DMS79 (cell line): ENCODE measurements around the gene COL4A2.
"Not testable (repeated sequence)": the region's sequence is repeated elsewhere in the genome, so short reads cannot be mapped to it uniquely, and the experiment has no call there.

Experiments used
- DNase-seq: peaks from one replicate; lab custom pipeline; 2025; lab: John Stamatoyannopoulos, UW

Gene COL4A2

DNA sequence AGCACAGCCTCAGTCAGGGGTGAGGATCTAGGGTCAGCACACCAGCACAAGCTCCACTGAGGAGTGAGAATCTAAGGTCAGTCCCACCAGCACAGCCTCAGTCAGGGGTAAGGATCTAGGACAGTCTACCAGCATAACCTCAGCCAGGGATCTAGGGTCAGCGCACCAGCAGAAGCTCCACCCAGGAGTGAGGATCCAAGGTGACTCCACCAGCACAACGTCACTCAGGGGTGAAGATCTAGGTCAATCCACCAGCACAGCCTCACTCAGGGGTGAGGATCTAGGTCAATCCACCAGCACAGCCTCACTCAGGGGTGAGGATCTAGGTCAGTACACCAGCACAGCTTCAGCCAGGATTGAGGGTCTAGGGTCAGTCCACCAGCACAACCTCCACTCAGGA, 189.9 kb downstream of the COL4A2 start:
- no peak for DNase-seq

DNA sequence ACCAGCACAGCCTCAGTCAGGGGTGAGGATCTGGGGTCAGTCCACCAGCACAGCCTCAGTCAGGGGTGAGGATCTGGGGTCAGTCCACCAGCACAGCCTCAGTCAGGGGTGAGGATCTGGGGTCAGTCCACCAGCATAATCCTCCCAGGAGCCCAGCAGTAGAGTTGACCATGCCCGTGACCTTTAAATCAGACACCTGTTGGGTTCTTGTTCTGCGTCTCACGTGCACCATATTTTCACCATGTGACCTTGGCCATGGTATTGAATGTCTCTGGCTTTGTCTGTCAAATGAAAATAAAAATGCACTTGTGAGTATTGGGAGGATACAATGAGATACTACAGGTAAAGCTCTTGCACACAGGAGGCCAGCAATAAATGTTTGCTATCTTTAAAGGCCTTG, 190.8 kb downstream of the COL4A2 start:
- not testable (repeated sequence) for DNase-seq

DNA sequence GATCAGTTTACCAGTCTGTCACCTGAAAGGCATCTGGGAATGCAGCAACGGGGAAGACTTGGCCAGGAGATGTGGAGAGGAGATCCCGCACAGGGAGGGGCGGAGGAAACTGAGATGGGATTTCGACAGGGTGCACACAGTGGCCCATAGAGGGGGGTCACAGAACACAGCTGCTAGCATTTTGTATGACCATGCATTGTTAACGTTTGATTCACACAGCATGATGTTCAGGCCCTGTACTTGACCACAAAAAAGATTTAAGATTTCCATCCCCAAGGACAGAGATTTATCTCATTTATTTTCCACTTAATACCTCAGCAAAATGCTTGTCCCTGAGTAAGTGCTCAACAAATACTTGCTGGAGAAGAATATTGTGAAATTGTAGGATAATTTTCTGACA, 191.2 kb downstream of the COL4A2 start:
- no peak for DNase-seq

DNA sequence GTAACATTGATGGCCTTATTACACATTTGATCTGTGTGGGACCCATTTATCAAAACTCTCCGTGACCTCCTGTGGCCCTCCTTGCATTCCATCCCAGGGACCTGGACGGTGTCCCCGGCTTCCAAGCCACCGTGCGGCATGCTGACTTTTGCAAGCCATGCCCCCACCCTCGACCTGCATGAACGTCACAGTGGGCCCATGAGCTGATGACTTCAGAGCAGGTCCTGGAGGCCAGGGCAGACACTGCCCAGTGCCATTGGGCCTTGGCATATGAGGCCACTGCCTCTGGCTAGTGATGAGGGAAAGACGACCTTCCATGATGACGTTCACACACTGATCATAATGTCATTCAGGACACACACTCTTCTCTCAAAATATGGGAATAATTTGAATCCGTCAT, 191.7 kb downstream of the COL4A2 start:
- DNase-seq, result no peak

DNA sequence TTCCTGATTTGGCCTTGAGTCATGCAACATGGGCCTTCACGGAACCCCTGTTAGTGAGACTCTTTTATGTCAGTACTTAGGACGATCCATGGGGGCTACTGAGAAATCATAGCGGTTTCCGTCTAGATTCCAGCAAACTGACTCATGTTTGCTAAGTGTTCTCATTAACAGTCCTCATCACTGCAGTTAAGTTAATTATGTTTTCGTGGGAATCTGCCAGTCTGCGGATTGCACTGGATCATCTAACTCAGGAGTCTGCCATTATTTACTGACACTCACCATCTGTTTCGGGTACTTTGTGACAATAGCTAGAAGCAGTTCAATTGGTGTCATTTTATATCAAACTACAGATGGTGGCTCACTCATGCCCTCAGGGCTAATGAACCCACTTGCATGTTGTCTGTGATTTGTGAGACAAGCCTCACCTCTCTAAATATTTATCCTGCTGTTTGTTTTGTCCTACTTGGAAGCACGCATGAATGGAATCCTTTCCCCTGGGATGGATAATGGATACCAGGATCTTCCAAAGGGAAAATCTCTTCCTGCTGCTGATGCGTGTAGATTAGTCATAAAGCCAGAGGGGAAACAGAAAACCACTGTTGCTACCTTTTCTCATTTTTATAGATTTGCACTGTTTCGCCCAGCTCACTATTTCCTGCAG, 192.7 kb downstream of the COL4A2 start:
- peak; percentile 91 for DNase-seq

DNA sequence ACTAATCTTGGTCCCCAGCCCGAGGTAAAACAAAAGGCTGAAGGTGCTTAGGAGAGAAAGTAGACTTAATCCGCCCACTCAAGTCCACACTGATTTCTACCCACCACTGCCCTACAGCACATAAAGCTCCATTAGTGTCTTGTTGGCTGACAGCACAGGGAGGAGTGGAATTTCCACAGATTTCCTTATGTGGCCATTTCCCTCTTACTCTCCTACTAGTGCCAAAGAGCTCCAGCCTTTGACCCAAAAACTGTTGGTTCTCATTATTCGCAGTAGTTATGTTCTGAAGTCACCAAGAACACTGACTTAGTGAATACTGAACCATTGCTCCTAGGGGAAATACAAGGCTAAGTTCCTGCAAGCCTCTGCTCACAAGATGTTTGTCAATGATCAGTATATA, 193.3 kb downstream of the COL4A2 start:
- DNase-seq, result no peak

DNA sequence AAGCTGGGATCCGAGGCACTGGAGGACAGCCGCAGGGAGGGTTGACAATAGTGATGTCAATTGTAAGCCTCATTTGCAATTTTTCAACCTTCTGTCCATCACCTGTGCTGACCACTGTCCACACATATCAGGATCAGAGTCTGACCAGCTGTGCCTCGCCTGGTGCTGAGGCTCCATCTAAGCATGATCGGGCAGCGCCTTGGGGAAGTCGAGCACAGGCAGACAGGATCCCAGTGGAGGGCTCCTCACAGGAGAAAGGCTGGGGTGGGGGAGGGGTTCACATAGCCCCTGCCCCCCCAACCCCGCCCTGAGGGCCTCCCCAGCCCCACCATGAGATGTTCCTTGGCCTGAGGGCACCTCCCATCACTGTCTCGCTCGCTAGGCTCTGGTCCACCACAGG, 194.1 kb downstream of the COL4A2 start:
- no peak for DNase-seq

DNA sequence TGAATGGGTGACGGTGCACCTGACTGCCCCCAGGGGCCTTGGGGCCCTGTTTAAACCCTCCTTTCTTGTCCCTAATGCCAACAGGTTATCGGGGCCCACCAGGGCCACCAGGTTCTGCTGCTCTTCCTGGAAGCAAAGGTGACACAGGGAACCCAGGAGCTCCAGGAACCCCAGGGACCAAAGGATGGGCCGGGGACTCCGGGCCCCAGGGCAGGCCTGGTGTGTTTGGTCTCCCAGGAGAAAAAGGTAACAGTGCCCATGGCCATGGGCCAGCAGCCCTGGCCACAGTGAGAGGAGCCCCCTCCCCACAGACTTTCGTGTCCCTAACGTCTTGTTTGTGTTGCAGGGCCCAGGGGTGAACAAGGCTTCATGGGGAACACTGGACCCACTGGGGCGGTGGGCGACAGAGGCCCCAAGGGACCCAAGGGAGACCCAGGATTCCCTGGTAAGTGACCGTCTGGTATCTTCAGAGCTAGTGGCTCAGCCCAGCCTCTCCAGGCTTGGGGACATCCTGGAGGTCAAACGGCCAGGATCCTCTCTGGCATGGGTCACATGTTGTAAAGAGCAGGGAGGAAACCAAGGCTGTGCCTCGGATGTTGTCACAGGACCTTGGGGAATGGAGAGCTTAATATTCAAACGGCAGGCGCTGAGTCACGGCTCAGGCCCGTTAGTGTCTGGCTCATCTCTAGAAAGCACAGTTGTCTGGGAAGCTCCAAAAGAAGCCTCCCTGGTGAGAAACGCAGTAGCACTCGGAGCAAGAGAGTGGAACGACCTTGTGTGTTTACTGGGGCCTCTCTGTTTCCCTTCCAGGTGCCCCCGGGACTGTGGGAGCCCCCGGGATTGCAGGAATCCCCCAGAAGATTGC, 196.2 kb downstream of the COL4A2 start:
- DNase-seq, result no peak

DNA sequence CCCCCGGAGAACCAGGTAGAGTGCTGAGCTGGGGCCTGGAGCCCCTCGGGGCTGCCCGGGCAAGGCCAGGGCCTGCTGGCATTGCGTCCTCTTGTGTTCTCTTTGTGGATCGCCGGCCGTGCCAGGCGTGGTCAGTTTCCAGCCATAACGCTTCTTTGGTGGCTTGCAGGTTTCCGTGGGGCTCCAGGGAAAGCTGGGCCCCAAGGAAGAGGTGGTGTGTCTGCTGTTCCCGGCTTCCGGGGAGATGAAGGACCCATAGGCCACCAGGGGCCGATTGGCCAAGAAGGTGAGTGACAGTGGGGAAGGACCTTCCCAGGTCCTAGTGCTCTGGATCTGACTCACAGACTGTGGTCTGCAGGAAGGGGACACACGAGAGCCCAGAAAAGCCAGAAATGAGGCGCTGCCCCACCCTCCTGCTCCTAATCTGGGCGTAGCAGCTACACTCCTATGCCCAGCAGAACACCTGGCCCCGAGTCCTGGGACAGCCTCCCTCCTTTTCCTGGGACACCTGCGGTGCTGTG, 197.0 kb downstream of the COL4A2 start:
- DNase-seq, result peak; percentile 34

DNA sequence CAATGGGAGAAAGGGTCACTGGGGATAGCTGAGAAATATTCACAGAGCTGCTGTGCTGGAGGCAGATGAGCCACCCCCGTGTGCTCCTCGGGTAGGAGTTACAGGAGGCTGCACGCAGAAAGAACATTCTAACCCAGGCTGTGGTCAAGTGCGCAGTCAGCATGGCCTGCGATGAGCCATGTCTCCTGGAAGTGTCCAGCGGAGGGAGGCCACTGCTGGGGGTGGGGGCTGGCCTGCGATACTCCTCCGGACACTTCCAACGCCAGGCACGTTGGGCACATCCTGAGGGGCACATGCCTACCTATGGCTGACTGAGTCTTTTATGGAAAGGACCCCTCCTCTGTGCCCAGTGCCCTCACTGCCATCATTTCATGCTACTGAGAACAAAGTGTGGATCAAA, 198.5 kb downstream of the COL4A2 start:
- no peak for DNase-seq

DNA sequence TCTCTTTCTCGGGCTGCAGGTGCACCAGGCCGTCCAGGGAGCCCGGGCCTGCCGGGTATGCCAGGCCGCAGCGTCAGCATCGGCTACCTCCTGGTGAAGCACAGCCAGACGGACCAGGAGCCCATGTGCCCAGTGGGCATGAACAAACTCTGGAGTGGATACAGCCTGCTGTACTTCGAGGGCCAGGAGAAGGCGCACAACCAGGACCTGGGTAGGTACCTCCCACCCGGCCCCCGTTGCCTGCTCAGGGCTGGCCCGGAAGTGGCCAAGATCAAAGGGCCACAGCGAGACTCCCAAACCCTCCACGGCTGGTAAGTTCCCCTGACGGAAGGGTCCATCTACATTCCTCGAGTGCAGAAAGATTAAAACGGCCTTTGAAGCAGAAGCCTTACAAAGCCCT, 199.3 kb downstream of the COL4A2 start:
- DNase-seq, result no peak

DNA sequence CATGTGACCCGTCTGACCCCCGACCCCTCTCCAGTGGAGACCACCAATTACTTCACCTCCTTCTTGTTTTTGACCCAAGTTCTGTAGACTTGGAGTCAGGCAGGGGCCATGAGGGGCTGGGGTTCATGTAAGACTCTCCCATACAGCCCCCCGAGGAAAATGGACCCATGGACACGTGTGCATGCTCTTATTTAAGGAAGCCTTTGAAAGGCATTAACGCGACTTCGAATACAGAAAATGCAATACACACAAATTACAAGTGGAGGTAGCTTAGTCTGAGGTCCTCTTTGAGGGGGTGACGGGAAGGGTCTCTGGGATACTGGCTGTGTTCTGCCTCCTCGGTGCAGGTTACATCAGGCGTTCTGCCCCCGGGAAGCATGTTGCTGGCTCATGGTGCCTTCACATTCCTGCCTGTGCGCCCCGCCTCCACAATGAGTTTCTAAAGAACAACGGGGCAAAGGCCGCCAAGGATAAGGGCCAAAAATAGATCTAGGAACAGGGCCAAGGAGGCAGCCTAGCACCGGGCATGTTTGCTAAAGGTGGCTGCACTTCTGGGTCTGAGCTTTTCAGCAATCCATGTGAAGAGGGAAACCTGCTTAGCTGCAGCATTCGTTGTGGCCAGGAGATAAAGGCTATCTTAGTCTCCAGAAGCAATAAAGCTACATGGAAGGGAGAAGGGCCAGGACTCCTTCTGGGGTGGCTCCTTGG, 199.9 kb downstream of the COL4A2 start:
- DNase-seq, result peak; percentile 81

DNA sequence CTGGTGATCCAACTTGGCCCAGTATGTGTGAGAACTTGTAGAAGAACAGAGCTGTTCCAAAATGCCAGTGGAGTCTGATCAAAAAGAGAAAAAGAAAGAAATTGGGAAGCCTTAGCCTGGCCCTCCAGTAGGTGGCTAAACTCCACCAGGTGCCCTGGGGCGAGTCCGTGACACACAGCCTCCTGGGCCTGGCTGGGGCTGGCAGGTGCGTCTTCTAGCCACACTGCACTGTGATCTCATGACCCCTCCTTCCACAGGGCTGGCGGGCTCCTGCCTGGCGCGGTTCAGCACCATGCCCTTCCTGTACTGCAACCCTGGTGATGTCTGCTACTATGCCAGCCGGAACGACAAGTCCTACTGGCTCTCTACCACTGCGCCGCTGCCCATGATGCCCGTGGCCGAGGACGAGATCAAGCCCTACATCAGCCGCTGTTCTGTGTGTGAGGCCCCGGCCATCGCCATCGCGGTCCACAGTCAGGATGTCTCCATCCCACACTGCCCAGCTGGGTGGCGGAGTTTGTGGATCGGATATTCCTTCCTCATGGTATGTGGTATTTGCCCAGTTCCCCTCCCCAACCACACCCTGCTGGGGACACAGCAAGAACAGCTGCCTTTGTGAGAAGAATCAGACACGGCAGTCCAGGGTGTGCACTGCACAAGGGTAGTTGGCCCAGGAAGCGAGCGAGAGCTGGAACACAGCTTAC, 200.7 kb downstream of the COL4A2 start:
- no peak for DNase-seq

DNA sequence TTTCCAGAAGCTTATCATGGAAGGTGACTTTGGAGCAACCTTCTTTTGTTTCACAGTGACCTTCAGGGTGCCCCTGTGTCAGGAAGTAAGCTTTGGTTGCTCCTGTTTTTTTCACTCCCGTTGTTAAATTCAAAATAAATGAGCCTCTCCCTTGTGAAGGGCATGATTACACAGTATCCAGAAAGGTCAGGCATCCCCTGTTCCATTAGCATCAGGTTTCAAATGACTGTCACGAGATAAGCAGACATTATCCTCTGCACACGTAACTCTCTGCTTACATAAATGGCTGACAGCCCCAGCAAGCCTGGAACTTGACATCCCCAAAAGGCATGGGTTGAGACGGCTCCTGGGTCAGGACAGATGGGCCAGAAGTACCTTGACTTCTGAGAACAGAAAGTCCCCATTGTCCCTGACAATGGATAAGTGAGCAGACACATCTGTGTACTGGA, 202.4 kb downstream of the COL4A2 start:
- peak; percentile 11 for DNase-seq

DNA sequence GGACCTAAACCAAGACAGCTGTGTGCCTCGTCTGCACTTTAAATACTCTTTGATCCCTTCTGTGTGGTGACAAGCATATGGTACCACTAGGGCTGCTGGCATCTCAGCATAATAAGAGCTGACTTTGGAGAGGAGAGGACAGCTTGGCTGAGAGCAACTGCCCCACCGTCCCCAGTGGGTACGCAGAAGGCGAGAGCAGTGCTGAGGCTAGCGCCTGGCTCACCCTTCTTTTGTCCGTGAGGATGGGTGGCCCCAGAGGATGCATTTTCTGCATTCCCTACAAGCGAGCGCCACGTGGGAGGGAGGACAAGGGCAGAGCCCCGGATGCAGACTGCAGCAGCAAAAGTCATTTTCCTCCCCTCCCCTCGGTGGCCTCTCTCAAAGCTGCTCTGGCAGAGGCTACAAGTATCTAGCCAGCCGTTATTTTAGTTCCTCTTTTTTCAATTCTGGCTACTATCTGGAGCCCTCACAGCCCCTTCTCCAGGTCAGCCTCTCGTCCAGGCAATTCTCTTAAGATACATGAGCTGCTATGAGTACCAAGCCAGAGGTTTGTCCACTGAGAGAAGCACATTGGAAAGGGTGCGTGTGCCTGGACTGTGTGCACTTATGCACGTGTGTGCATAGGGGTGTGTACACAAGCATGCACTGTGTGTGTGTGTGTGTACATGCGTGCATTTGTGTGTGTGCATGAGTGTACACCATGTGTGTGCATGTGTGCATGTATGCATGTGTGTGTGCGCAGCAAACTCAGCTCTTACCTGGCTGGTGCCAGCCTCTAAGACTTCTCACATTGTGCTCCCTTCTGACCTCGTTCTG, 203.1 kb downstream of the COL4A2 start:
- DNase-seq, result no peak

DNA sequence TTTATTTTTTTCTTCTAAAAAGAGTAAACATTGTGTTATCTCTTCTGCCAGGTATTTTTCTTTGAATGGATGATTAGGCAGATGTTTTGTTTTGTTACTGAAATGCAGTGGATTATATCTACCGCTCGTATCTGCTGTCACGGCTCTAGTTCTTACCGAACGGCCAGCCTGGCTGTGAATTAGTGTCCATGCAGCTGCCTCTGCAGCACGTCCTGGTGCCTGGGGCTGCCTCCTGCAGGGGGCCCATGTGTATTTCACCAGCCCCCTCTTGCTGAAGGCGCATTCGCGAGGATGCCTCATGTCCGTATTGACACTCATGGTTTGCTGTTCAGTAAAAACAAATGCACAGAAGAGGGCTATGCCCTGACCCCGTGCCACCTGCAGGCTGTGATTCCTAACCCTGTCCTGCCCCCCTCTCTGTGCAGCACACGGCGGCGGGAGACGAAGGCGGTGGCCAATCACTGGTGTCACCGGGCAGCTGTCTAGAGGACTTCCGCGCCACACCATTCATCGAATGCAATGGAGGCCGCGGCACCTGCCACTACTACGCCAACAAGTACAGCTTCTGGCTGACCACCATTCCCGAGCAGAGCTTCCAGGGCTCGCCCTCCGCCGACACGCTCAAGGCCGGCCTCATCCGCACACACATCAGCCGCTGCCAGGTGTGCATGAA, 204.6 kb downstream of the COL4A2 start:
- DNase-seq, result no peak

DNA sequence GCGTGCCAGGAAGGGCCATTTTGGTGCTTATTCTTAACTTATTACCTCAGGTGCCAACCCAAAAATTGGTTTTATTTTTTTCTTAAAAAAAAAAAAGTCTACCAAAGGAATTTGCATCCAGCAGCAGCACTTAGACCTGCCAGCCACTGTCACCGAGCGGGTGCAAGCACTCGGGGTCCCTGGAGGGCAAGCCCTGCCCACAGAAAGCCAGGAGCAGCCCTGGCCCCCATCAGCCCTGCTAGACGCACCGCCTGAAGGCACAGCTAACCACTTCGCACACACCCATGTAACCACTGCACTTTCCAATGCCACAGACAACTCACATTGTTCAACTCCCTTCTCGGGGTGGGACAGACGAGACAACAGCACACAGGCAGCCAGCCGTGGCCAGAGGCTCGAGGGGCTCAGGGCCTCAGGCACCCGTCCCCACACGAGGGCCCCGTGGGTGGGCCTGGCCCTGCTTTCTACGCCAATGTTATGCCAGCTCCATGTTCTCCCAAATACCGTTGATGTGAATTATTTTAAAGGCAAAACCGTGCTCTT, 205.2 kb downstream of the COL4A2 start:
- no peak for DNase-seq

DNA sequence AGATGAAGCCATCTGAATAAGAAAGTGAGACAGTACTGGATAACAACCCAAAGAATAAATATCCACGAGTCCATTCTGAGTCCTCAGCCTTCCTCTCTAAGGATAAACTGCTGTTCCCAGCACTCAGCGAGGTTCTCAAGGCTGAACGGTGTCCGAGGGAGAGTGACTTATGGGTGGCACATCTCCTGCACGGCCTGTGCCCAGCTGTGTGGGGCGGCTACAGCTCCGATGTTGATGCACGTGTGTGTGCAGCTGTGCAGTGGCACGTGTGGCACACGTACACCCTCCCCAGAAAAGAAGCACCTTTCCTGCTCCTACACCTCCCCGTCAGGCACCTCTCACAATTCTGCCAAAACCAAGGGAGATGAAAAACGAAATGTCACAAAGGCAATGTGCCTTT, 209.4 kb downstream of the COL4A2 start:
- DNase-seq, result no peak

DNA sequence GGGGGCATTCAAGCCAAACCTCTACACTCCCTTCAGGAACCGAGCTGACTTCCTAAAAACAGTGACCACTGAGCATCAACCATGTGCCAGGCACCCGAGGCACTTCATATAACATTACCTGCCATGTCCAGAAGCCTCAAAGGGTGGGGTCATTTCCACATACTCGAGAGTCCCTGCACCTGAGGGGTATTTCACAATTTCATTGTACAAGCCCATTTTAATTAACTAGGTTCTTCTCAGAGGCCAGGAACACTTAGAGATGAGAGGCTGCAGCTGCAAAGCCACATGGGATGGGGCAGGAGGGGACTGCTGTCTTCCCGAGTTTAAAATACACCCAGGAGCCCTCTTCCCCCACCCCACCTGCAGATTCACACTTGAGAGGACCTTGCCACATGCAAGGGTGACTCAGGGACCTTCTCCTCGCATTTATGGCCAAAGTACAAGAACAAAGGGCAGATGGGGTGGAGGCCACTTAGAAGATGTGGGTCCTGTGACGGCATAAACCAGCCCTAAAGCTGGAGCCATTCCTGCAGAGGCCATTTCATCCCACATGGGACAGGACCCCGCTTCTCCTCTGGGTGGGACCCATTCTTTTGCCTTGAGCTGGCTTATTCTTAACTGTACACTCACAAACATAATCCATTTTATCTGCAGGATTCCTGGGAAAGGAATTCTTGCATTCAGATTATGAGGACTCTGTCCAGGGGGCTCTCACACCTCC, 210.6 kb downstream of the COL4A2 start:
- DNase-seq, result no peak

DNA sequence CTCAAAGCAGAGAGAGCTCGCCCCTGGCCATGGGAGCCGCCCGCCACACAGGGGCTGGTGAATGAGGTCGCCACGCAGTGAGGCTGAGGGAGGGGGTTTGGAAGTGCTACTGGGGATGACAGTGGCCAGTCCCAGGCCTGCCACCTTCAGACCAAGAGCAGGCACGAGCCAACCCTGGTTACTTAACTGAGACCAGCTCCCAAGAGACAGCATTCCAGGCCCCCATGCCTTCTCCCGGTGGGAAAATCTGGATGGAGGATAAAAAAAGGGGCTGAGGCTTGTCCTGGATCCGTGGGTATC, 211.1 kb downstream of the COL4A2 start:
- DNase-seq, result no peak
